ENCODE data around the gene CHRNB2.
A peak's percentile ranks its signal among the peaks of the same experiment; 100 is the strongest.

Gene CHRNB2

GRCh38 chr1:154556422-154556821 is 11.2 kb upstream of the CHRNB2 start:
- no peak for TF ChIP-seq CTCF (IDR thresholded peaks at IDR 0.05; ENCODE audit: low read depth, low read length)

GRCh38 chr1:154557248-154557938 is 10.2 kb upstream of the CHRNB2 start:
- H3K4me3 ChIP-seq (ENCODE audit: low read depth, low read length): peak overlapping the region; percentile 76
- no peak for TF ChIP-seq CTCF (IDR thresholded peaks at IDR 0.05; ENCODE audit: low read depth, low read length)

More at GRCh38 chr1:154556422-154556821, 11.2 kb upstream of the CHRNB2 start:
- peak overlapping the region; percentile 76 for H3K4me3 ChIP-seq (ENCODE audit: low read depth, low read length)

GRCh38 chr1:154557939-154558719 is 9.4 kb upstream of the CHRNB2 start, which contains the start of gene UBE2Q1:
UBE2Q1 (minus strand) TSS chr1:154558662; CDS start chr1:154558553, 109 bp downstream.
- peak within 1 kb of the TSS; percentile 76 for H3K4me3 ChIP-seq (ENCODE audit: low read depth, low read length)
- TF ChIP-seq CTCF (IDR thresholded peaks at IDR 0.05; ENCODE audit: low read depth, low read length): no peak

- TF ChIP-seq CTCF (IDR thresholded peaks at IDR 0.05; ENCODE audit: low read depth, low read length): no peak
- H3K4me3 ChIP-seq (ENCODE audit: low read depth, low read length): peak overlapping the region; percentile 66
Observed at GRCh38 chr1:154558720-154559465, 8.7 kb upstream of the CHRNB2 start.

- peak overlapping the region; percentile 66 for H3K4me3 ChIP-seq (ENCODE audit: low read depth, low read length)
- TF ChIP-seq CTCF (IDR thresholded peaks at IDR 0.05; ENCODE audit: low read depth, low read length): peak; percentile 91
Observed at GRCh38 chr1:154559466-154560044, 8.0 kb upstream of the CHRNB2 start.

GRCh38 chr1:154565876-154566275 is 1.7 kb upstream of the CHRNB2 start:
- no peak overlapping the region for H3K4me3 ChIP-seq (ENCODE audit: low read depth, low read length)
- TF ChIP-seq CTCF (IDR thresholded peaks at IDR 0.05; ENCODE audit: low read depth, low read length): no peak

All from WI38 (cell line).